Adipocyte (in vitro differentiated cells): Measurements from ENCODE around the gene SRPK2.
A peak's percentile ranks its signal among the peaks of the same experiment; 100 is the strongest.
"Not testable (repeated sequence)": the region's sequence is repeated elsewhere in the genome, so short reads cannot be mapped to it uniquely, and the experiment has no call there.

Experiments used
- DNase-seq: peaks from one replicate; pipeline ENCODE4 v3.0.0-alpha.2; 2015; ENCODE audit warnings: low read depth
- H3K27me3 ChIP-seq: replicated peaks from 2 replicates; pipeline ENCODE4 v1.7.0; 2013; ENCODE audit warnings: mild to moderate bottlenecking, low read length, moderate library complexity; ENCODE audit not compliant: control insufficient read depth, insufficient read depth
- H3K36me3 ChIP-seq: 2 replicates; pipeline ENCODE4 v1.7.0; 2013; ENCODE audit warnings: low read length, mild to moderate bottlenecking, moderate library complexity; ENCODE audit not compliant: control insufficient read depth, insufficient read depth, severe bottlenecking
- H3K4me1 ChIP-seq: 2 replicates; pipeline ENCODE4 v1.7.0; 2013; ENCODE audit warnings: mild to moderate bottlenecking, low read length, moderate library complexity; ENCODE audit not compliant: control insufficient read depth, insufficient read depth
- H3K4me3 ChIP-seq: 2 replicates; pipeline ENCODE4 v1.7.0; 2013; ENCODE audit warnings: mild to moderate bottlenecking, low read length, moderate library complexity
- H3K9ac ChIP-seq: 2 replicates; pipeline ENCODE4 v1.7.0; 2013; ENCODE audit warnings: mild to moderate bottlenecking, low read length, moderate library complexity
- H3K9me3 ChIP-seq: 2 replicates; pipeline ENCODE4 v1.7.0; 2013; ENCODE audit warnings: mild to moderate bottlenecking, low read length, moderate library complexity; ENCODE audit not compliant: control insufficient read depth

SRPK2 gene

GRCh38 chr7:105295596-105296352, 92.9 kb downstream of the SRPK2 start:
- Histone ChIP-seq H3K9ac (no peak overlapping the region), H3K4me3 (no peak overlapping the region), H3K9me3 (no peaks in the 10 kb centered on the region), H3K27me3 (no peaks in the 10 kb centered on the region), H3K4me1 (no peaks in the 10 kb centered on the region), H3K36me3 (no peaks in the 10 kb centered on the region)
- DNase-seq = peak; percentile 23

- not testable (repeated sequence) for H3K9ac ChIP-seq, H3K27me3 ChIP-seq, DNase-seq, H3K9me3 ChIP-seq, H3K4me3 ChIP-seq, H3K4me1 ChIP-seq, H3K36me3 ChIP-seq
Observed at GRCh38 chr7:105294482-105294881, 94.2 kb downstream of the SRPK2 start.

GRCh38 chr7:105289704-105290103, 99.0 kb downstream of the SRPK2 start:
- H3K4me1 ChIP-seq = no peaks in the 10 kb centered on the region
- H3K9ac ChIP-seq = no peak overlapping the region
- H3K27me3 ChIP-seq = no peaks in the 10 kb centered on the region
- H3K9me3 ChIP-seq = no peaks in the 10 kb centered on the region
- no peak for DNase-seq
- H3K4me3 ChIP-seq = no peak overlapping the region
- H3K36me3 ChIP-seq = no peaks in the 10 kb centered on the region

GRCh38 chr7:105286441-105286840, 102.3 kb downstream of the SRPK2 start:
- Histone ChIP-seq H3K4me3 (no peak overlapping the region), H3K4me1 (no peaks in the 10 kb centered on the region), H3K9me3 (no peaks in the 10 kb centered on the region), H3K27me3 (no peaks in the 10 kb centered on the region), H3K36me3 (no peaks in the 10 kb centered on the region), H3K9ac (no peak overlapping the region)
- DNase-seq = no peak

- no peaks in the 10 kb centered on the region for H3K36me3 ChIP-seq
- H3K4me1 ChIP-seq = no peaks in the 10 kb centered on the region
- no peaks in the 10 kb centered on the region for H3K9me3 ChIP-seq
- DNase-seq = no peak
- H3K4me3 ChIP-seq = no peak overlapping the region
- H3K27me3 ChIP-seq = no peaks in the 10 kb centered on the region
- no peak overlapping the region for H3K9ac ChIP-seq
Observed at GRCh38 chr7:105285118-105285874, 103.4 kb downstream of the SRPK2 start.

GRCh38 chr7:105284014-105284413, 104.7 kb downstream of the SRPK2 start:
- Histone ChIP-seq H3K9ac (no peak overlapping the region), H3K4me1 (no peaks in the 10 kb centered on the region), H3K36me3 (no peaks in the 10 kb centered on the region), H3K27me3 (no peaks in the 10 kb centered on the region), H3K9me3 (no peaks in the 10 kb centered on the region), H3K4me3 (no peak overlapping the region)
- no peak for DNase-seq

- Histone ChIP-seq H3K9me3 (no peaks in the 10 kb centered on the region), H3K4me1 (no peaks in the 10 kb centered on the region), H3K36me3 (no peaks in the 10 kb centered on the region), H3K27me3 (no peaks in the 10 kb centered on the region), H3K4me3 (no peak overlapping the region), H3K9ac (no peak overlapping the region)
- no peak for DNase-seq
Observed at GRCh38 chr7:105281966-105282365, 106.8 kb downstream of the SRPK2 start.

- H3K9me3 ChIP-seq = no peaks in the 10 kb centered on the region
- H3K4me1 ChIP-seq = no peaks in the 10 kb centered on the region
- H3K27me3 ChIP-seq = no peaks in the 10 kb centered on the region
- peaks cover 8% of the 10 kb centered on the region for H3K36me3 ChIP-seq
- H3K9ac ChIP-seq = no peak overlapping the region
- H3K4me3 ChIP-seq = no peak overlapping the region
- no peak for DNase-seq
Observed at GRCh38 chr7:105279688-105280007, 109.1 kb downstream of the SRPK2 start.

GRCh38 chr7:105278973-105279687, 109.6 kb downstream of the SRPK2 start:
- H3K27me3 ChIP-seq = no peaks in the 10 kb centered on the region
- peaks cover 8% of the 10 kb centered on the region for H3K36me3 ChIP-seq
- no peaks in the 10 kb centered on the region for H3K9me3 ChIP-seq
- no peaks in the 10 kb centered on the region for H3K4me1 ChIP-seq
- no peak overlapping the region for H3K9ac ChIP-seq
- no peak for DNase-seq
- no peak overlapping the region for H3K4me3 ChIP-seq

GRCh38 chr7:105278565-105278964, 110.2 kb downstream of the SRPK2 start:
- H3K36me3 ChIP-seq = peaks cover 8% of the 10 kb centered on the region
- H3K9ac ChIP-seq = no peak overlapping the region
- no peaks in the 10 kb centered on the region for H3K27me3 ChIP-seq
- no peaks in the 10 kb centered on the region for H3K4me1 ChIP-seq
- no peaks in the 10 kb centered on the region for H3K9me3 ChIP-seq
- no peak for DNase-seq
- H3K4me3 ChIP-seq = no peak overlapping the region

- no peak for DNase-seq
- H3K9ac ChIP-seq = no peak overlapping the region
- H3K4me3 ChIP-seq = no peak overlapping the region
- H3K36me3 ChIP-seq = peaks cover 8% of the 10 kb centered on the region
- no peaks in the 10 kb centered on the region for H3K9me3 ChIP-seq
- no peaks in the 10 kb centered on the region for H3K4me1 ChIP-seq
- H3K27me3 ChIP-seq = no peaks in the 10 kb centered on the region
Observed at GRCh38 chr7:105277341-105277740, 111.4 kb downstream of the SRPK2 start.
